NT2/D1 (cell line): ENCODE data around the gene PLK3.

ENCODE experiments used
- SUZ12 ChIP-seq: IDR thresholded peaks from 2 replicates; pipeline ENCODE4 v1.6.1; 2011; ENCODE audit not compliant: insufficient read length, insufficient read depth; ENCODE audit errors: extremely low read depth
- YY1 ChIP-seq: IDR thresholded peaks from 2 replicates; pipeline ENCODE4 v1.6.1; 2011; ENCODE audit not compliant: insufficient read length, insufficient read depth

- TF ChIP-seq SUZ12 (no peak), YY1 (no peak)
These were observed 47.7 kb downstream of the PLK3 start for GRCh38 chr1:44847845-44848244.
